Stimulated activated CD4-positive, alpha-beta T cell treated with anti-CD3 and anti-CD28 coated beads, Interleukin-15, amount 100 ng/mL, for 1 hour (primary cell): Measurements from ENCODE around the gene GABRA4.

ENCODE experiments used
- DNase-seq, 2 donors: peaks; one replicate each; pipeline ENCODE4 v3.0.0-alpha.2; 2020; ENCODE audit warnings: low read depth in 1 of 2, low spot score in 1 of 2

Gene GABRA4

GRCh38 chr4:46993075-46994006 lies at the start of gene GABRA4:
TSS of gene GABRA4 (minus strand) at chr4:46993581. CDS start at chr4:46993424, 157 bp downstream.
- DNase-seq, result no peak

GRCh38 chr4:47040828-47041227 lies 47.4 kb upstream of the GABRA4 start:
- no peak for DNase-seq

GRCh38 chr4:47038263-47038662 lies 44.9 kb upstream of the GABRA4 start:
- no peak for DNase-seq

GRCh38 chr4:47032405-47033106 lies 39.2 kb upstream of the GABRA4 start:
- DNase-seq, result no peak

- DNase-seq, result no peak
Measured at GRCh38 chr4:47031751-47032404, 38.5 kb upstream of the GABRA4 start.

GRCh38 chr4:47031011-47031678 lies 37.8 kb upstream of the GABRA4 start, which contains the start of gene GABRB1:
TSS of gene GABRB1 (plus strand) at chr4:47031567.
- no peak for DNase-seq

GRCh38 chr4:47017494-47017893 lies 24.1 kb upstream of the GABRA4 start:
- DNase-seq, result no peak

- DNase-seq, result no peak
Measured at GRCh38 chr4:47017081-47017480, 23.7 kb upstream of the GABRA4 start.

DNA sequence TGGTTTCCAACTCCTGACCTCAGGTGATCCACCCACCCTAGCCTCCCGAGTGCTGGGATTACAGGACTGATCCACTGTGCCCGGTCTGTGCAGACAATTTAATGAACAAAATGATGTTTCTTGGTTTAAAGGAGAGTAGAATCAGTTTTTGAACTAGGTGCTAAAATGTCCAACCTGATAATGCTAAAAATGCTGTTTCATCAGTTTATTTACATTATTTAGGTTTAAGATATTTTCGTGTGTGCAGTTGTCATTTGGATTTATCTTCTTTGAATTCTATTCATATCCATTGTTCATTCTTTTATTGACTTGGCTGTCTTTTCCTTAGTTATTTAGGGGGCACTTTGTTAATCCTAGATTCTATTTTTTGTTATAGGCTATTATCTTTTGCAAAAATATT lies 20.0 kb upstream of the GABRA4 start:
- no peak for DNase-seq

- DNase-seq, result no peak
Measured at GRCh38 chr4:47012676-47013075, 19.3 kb upstream of the GABRA4 start.

- DNase-seq, result no peak
Measured at GRCh38 chr4:47010912-47011446, 17.6 kb upstream of the GABRA4 start.

DNA sequence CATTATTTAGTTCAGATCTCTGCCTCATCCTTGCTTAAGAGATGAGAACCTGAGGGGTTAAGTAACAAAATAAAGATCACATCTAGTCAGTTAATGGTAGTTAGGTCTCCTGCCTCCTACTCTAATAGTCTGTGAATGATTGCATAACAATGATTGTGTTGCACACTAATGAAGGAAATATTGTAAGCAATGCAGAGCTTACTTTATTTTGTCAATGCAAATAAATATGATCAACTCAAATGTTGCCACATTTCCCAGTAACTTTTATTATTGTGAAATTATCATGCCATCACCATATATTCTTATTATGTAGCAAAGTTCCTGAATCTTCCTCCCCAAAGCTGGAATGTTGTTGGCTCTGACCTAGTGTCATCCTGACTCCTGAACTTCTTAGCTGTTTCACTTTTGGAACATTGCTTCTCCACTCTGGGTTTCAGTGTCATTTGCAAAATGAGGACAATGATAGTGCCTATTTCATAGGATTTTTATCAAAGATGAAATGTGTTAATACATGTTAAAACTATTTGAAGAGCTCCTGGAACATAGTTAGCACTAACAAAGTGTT lies 17.0 kb upstream of the GABRA4 start:
- DNase-seq, result no peak

- DNase-seq, result no peak
Measured at GRCh38 chr4:47002580-47002979, 9.2 kb upstream of the GABRA4 start.

- DNase-seq, result no peak
Measured at GRCh38 chr4:47000406-47000805, 7.0 kb upstream of the GABRA4 start.

DNA sequence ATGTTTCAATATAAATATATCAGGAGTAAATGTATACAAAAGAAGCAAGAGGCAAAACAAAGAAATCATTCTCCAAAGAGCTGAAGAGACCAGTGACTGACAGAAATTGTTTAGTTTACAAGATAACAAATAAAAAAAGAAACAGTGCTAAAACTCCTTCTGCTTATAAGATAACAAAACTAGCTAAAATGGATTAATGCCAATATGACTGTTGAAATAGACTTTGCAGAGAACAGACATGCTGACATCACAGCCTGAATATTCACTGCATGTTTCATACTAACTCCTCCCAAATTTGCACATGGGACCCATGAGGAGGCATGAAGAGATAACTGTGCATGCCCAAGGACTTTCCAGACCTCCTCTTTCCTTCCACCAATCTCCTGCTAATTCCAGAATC lies 6.2 kb upstream of the GABRA4 start:
- DNase-seq, result no peak

GRCh38 chr4:46994007-46994405 lies 625 bp upstream of the GABRA4 start:
- DNase-seq, result no peak

DNA sequence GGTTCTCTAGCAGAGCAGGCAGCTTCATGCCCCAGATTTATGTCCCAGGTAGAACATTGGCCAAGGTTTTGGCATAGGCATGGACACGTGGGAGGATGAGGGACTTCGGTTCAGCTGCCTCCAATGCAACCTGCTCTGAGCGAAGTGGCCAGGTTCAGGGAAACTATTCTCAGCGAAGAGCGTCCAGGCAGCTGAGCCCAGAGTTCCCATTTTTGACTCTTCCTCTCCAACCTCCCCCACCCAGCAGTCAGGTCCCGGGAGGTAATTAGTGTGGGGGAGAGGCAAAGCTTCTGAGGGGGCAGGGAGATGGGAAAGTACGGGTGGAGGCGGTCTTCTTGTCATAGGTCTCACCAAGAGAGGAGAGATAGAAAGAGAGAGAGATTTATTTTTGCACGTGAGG lies 1.0 kb downstream of the GABRA4 start:
- DNase-seq, result no peak

DNA sequence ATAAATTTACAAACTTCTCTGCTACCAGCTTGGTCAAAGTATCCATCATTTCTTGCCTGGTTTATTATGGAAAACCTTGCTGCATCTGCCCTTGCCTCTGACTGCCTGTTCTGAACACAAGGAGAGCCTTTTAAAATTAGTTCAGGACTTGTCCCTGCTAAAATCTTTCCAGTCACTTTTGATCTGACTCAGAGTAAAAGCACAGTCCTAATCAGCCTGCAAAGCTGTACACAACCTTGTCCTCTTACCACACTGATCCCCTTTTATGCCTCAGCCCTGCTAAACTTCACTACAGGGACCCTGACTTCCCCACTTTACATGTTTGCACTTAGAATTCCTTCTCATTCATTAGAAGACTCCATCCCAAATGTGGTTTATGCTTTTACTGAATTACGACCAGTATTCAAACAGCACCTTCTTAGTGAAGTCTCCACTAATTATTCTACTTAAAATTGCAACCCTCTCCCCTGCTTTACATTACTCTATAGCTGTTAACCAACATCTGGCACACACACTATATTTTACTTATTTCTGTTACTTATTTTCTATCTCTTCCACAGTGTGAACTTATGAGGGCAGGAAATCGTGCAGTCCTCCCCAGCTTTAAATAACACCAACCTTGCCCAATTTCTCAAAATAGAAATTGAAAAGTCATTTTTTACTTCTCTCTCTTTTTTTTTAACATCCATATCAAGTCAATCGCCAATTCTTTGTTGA lies 6.3 kb downstream of the GABRA4 start:
- no peak for DNase-seq

DNA sequence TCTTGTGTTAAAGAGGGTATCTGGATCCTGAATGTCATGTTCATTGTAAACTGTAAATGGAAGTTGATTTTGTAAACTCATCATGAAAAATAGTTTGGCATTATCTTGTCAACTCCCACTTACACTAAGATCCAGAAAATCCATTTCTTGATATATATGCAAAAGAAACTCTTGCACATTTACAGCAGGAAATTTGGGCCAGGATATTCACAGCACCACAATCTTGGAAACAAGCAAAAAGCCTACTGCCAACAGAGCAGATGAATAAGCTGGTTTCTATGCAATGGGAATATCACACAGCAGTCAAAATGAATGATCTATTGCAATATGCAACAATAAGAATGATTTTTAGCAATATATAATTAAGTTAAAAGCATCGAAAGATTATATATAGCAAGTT lies 8.6 kb downstream of the GABRA4 start:
- DNase-seq, result no peak

DNA sequence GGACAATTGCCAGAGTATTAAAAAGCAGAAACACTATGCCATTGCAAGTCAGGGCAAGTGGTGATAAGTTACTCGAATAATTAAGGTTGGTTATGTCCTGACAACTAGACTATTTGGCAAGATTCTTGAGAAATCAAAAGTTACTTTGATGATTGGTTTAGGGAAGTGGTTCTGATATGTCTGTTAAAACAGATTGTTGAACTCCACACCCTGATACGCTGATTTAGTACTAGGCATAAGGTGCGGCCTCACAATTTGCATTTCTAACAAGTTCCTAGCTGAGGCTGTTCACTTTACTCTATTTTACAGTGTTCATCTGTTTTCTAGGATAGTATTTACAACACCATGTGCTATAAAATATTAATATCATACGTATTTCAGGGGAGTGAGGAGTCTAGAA lies 12.5 kb downstream of the GABRA4 start:
- no peak for DNase-seq
